NCI-H345 treated with DMSO at 0.1 percent for 48 hours (cell line): ENCODE data around the gene PAX7.

Source experiments
- DNase-seq: peaks from one replicate; lab custom pipeline; 2025; ENCODE audit not compliant: unreplicated experiment; lab: John Stamatoyannopoulos, UW

The PAX7 gene

DNA sequence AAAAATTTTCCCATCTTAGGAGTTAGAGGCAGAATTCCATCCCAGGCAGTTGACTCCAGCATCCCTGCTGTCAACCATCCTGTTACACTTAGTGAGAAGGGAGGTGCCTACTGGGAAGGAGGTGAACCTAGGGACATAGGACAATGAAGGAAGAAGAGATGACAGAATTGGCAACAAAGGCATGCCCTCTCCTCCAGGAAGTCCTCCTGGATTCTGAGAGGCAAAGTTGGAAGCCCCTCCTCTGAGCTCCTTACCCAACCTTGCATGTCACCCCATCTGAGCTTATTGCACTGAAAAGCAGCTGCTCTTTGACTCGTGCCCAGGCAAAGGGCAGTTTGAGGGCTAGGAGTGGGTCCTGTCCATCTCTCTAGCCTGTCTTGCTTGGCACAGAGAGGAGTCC lies 66.9 kb downstream of the PAX7 start:
- DNase-seq = no peak

DNA sequence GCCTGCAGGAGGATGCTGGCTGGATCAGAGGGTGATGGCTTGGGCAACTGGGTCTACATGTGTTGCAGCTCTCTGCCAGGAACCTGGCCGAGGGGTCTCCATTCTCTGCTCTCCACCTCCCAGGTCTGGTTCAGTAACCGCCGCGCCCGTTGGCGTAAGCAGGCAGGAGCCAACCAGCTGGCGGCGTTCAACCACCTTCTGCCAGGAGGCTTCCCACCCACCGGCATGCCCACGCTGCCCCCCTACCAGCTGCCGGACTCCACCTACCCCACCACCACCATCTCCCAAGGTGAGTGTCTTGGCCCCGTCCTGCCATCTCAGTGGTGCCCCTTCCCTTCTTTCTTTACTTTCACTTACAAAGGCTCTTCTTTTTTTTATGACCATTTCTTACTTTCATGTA lies 69.9 kb downstream of the PAX7 start:
- no peak for DNase-seq

DNA sequence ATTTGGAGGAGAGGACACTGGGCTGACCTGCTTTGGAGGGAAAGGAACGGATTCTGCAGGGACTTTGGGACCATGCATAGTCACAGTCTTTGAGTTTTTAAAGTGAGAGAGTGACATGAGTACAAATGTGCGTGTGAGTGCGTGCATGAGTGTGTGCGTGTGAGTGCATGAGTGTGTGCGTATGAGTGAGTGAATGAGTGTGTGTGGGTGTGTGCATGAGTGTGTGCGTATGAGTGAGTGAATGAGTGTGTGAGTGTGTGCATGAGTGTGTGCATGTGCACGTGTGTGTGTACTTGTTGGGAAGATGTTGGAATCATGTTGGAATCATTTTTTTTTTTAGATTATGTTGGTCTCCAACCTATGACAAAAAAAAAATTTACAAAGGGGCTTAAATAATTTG lies 70.5 kb downstream of the PAX7 start:
- no peak for DNase-seq

DNA sequence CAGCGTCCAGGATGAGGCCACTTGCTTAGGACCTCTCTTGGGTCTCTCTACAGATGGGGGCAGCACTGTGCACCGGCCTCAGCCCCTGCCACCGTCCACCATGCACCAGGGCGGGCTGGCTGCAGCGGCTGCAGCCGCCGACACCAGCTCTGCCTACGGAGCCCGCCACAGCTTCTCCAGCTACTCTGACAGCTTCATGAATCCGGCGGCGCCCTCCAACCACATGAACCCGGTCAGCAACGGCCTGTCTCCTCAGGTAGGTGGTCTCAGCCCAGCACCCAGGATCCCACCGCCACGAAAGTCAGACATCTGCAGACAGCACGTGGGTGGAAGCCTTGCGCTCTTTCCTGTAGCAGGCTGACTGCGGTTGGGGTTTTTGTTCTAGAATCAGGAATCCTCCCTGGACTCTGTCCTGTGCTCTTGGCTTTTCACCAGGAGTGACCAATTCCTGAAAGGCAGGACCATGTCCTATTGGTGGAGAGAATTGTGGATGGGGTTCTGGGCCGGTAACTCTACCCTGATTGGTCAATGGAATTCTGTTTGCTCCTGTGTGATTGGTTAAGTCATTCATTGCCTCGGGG lies 72.5 kb downstream of the PAX7 start:
- DNase-seq = no peak

- DNase-seq = no peak
Measured at GRCh38 chr1:18705811-18706210, 75.2 kb downstream of the PAX7 start.

DNA sequence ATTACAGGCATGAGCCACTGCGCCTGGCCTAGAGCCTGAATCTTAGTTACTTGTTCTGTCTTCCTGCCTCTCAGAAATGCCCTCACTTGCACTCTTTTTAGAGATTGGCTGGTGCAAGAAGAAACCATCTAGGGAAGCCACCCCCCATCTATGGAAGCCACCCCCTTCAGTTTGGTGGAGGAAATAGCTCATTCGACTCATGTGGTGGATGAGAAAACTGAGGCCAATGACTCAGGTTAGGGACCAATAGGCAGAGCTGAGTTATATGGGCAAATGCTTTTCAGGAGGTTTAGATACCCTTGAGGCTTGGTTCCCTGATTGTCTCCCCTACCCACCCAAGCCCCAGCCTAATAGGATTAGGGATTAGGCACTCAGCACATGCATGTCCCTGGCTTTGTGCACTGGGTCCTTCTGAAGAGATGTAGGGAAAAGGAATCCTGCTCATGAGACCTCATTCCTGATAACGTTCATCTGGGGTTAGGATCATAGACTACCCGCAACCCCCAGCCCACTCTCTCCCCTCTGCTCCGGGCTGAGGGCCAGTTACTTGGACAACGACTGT lies 77.1 kb downstream of the PAX7 start:
- no peak for DNase-seq

DNA sequence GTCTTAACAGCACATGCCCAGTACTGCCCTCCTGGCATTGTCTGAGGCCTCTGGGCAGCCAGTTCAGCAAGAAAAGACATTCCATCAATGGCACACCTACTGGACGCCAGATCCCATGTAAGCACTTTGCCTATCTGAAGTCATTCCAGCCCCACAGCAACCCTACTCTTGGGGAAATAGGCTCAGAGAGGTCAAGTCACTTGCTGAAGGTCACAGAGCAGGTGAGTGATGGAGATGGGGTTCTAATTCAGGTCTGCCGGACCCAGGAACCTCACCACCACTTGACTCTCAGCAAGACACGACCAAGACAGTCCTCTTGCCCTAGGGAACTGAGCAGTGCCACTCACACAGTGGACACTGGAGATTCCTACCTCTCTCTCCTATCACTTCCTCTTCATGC lies 79.4 kb downstream of the PAX7 start:
- no peak for DNase-seq

DNA sequence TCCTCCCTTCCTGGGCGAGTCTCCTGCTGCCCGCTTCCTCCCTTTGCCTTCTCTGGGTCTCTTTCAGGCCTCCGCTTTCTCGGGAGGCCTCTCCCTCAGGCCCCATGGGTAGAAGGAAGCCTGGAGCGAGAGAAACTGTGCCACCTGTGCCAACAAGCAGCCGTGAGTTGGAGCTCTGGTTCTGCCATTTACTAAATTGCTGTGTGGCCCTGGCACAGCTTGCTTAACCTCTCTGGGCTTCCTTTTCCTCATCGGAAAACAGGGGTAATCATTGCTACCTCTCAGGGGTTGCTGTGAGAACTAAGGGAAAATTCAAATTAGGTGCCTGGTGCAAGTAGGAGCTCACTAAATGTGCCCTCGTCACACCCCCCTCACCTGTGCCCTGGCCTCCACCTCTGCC lies 80.4 kb downstream of the PAX7 start:
- DNase-seq = no peak

- DNase-seq = no peak
Measured at GRCh38 chr1:18711536-18712251, 81.0 kb downstream of the PAX7 start.

- no peak for DNase-seq
Measured at GRCh38 chr1:18712252-18712600, 81.6 kb downstream of the PAX7 start.

GRCh38 chr1:18714404-18715175 lies 83.9 kb downstream of the PAX7 start:
- DNase-seq = no peak

DNA sequence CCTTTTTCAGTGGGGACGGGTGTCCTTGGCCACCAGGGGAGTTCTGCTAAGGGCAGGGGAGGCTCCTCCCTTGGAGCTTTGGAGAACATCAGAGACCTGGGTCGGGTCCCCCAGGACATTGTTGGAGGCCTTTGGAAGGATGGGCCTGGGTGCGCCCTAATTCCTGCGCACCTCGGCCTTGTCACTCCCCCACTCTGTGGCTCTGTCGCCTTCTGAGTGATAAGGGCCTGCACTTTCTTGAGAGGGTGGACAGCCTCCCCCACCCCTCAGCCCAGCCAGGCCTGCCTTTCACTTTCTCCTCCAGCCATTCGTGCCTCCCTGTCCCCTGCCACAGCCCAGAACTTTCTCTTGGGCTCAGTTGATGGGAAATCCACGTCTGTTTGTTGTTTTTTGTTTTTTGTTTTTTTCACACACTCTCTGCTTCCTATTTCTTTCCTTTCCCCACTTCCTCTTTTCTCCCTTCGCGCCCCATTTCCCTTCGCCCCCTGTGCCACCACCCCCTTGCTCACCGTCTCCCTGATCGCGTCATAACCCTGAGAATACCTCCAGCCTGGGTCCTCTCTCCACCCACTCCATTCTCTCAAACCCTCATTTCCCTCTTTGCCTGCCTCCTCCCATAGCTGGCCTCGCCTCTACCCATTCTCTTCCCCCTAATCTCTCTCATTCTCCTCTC lies 85.6 kb downstream of the PAX7 start:
- no peak for DNase-seq

DNA sequence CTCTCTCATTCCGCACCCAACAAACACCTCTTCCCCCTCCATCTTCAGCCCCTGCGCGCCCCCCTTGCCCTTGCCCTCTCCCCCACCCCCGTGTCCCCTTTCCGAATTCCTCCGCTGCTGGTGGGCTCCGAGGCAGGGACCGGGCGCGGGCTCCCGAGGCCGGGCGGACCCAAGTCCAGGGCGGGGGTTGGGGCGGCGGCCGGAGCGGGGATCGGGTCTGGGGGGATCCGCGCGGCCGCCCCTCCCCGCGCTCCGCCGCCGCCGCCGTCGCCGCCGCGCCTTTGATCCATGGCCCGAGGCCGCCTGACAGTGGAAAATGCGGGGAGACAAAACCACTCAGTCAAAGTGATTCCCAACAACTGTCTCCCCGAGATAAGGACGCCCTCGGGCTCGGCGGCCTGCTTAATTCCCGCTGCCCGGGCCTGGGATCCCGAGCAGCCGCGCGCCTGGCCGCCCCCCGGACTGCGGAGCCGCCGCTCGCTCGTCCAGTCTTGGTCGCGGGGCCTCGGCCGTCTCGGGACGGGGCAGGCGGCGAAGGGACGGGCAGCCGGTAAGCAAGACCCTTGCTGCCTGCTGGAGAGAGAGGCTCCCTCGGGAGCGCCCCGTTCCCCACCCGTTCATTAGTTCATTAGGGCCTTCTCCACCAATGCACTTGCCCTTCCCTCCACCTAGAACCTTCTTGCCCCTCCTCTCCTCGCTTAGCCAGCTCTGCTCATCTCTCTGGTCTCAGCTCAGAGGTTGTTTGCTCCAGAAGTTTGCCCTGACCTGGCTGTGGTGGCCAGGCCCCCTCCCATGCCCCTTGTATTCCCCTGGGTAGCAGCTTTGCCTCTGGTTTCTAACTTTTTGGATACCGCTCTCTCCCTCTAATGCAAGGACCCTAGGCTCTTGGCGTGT lies 86.4 kb downstream of the PAX7 start:
- no peak for DNase-seq

DNA sequence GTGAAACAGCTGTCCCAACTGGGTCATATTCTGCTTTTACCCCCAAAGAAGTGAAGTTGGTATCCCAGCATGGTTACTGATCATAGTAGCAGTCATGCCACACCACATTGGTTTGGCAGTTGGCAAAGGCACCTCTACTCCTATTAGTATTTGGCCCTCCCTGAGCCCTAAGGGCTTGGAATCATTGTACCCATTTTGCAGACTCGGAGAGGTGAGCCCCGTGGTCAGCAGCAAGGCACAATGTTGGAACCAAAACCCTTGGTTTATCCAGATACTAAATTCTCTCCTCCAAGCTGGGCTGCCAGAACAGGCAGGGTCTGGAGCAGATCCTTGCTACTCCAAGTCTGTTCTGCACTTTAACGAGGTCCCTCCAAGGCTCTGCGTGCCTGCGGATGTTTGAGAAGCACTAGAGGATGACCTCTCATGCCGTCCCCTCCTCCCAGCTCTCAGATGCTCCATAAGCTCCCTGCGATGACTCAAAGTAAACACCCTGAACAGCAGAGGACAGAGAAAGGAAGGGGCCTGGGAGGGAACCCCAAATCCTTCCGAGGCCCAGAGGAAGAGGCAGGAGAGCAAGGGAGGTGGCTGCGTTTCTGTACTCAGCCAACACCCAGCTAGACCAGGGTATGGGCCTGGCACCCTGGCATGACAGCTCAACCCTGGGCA lies 89.3 kb downstream of the PAX7 start:
- DNase-seq = no peak

- DNase-seq = no peak
Measured at GRCh38 chr1:18721041-18721440, 90.4 kb downstream of the PAX7 start.

GRCh38 chr1:18721776-18722175 lies 91.1 kb downstream of the PAX7 start:
- no peak for DNase-seq

DNA sequence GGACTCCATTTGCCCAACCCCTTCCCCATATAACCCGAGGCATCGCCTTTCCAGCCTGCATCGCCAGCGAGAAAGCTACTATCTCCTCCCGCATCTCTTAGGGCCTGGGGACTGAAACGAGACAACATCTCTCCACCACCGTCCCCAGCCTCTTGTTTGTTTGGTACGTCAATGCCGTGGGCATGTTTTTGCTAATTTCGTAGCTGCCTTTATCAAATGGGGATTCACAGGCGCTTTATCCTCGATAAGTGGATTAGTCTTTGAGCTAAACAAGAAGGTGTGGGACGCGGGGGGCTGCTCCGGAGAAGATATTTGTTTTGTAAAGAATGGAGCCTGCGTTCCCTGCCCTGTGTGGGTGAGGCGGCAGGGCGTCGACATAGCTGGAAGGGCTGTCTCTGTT lies 91.6 kb downstream of the PAX7 start:
- DNase-seq = no peak

GRCh38 chr1:18723206-18723605 lies 92.6 kb downstream of the PAX7 start:
- no peak for DNase-seq

GRCh38 chr1:18723701-18724411 lies 93.2 kb downstream of the PAX7 start:
- DNase-seq = no peak
